HepG2 (cell line): ENCODE results near the gene ZNF22. TPM values are rescaled to one million over a fixed set of nuclear protein-coding genes. Genes with fewer than 3 reads are reported as not detected.

Source experiments
- EP300 ChIP-seq, 3 experiments: sonication (generic) in 1 of 3; formaldehyde crosslinking in 1 of 3; IDR thresholded peaks; 2 replicates each; pipeline versions ENCODE4 v1.5.1 to v1.6.1; 2011 to 2020; ENCODE audit warnings: low read depth in 2 of 3, low read length in 2 of 3, borderline replicate concordance in 1 of 3, improper control_type of control experiment in 1 of 3, mild to moderate bottlenecking in 1 of 3, missing genetic modification reagents in 1 of 3, moderate library complexity in 1 of 3
- FOXP1 ChIP-seq, 2 experiments: fragments of 450-650 bp in 1 of 2; IDR thresholded peaks; 2 replicates each; pipeline ENCODE4 v1.6.1; 2017 to 2018; ENCODE audit warnings: antibody characterized with exemption in 1 of 2
- GMEB1 ChIP-seq: sonication (generic); formaldehyde crosslinking; IDR thresholded peaks from 2 replicates; pipeline ENCODE4 v1.5.1; 2020; ENCODE audit warnings: missing genetic modification reagents, mild to moderate bottlenecking, borderline replicate concordance
- HIC2 ChIP-seq: sonication (generic); formaldehyde crosslinking; IDR thresholded peaks from 2 replicates; pipeline ENCODE4 v1.9.0; 2022; ENCODE audit warnings: low read depth, missing genetic modification reagents
- KAT8 ChIP-seq: IDR thresholded peaks from 2 replicates; pipeline ENCODE4 v1.6.1; 2016; ENCODE audit warnings: missing genetic modification reagents, missing compliant biosample characterization
- MYC ChIP-seq: sonication (generic); formaldehyde crosslinking; IDR thresholded peaks from 2 replicates; pipeline ENCODE4 v1.9.0; 2021; ENCODE audit warnings: missing genetic modification reagents, borderline replicate concordance
- TRIM22 ChIP-seq: fragments of 450-650 bp; IDR thresholded peaks from 2 replicates; pipeline ENCODE4 v1.6.1; 2017
- ZBTB34 ChIP-seq: sonication (generic); formaldehyde crosslinking; IDR thresholded peaks from 2 replicates; pipeline ENCODE4 v1.8.0; 2022; ENCODE audit warnings: mild to moderate bottlenecking, missing genetic modification reagents
- ZBTB38 ChIP-seq: sonication (generic); formaldehyde crosslinking; IDR thresholded peaks from 2 replicates; pipeline ENCODE4 v1.5.1; 2020; ENCODE audit warnings: mild to moderate bottlenecking, missing genetic modification reagents
- ZNF12 ChIP-seq: sonication (generic); formaldehyde crosslinking; IDR thresholded peaks from 2 replicates; pipeline ENCODE4 v1.5.0; 2020; ENCODE audit warnings: missing genetic modification reagents
- ZNF34 ChIP-seq: sonication (generic); formaldehyde crosslinking; IDR thresholded peaks from 2 replicates; pipeline ENCODE4 v1.4.0; 2020; ENCODE audit warnings: mild to moderate bottlenecking, missing genetic modification reagents, borderline replicate concordance
- ZNF414 ChIP-seq: sonication (generic); formaldehyde crosslinking; IDR thresholded peaks from 2 replicates; pipeline ENCODE4 v1.5.0; 2020; ENCODE audit warnings: missing genetic modification reagents
- ZNF660 ChIP-seq: sonication (generic); formaldehyde crosslinking; IDR thresholded peaks from 2 replicates; pipeline ENCODE4 v1.5.1; 2020; ENCODE audit warnings: mild to moderate bottlenecking, low read depth, missing genetic modification reagents, borderline replicate concordance
- ZNF761 ChIP-seq: sonication (generic); formaldehyde crosslinking; conservative IDR thresholded peaks from 2 replicates; pipeline ENCODE4 v1.4.0; 2020; ENCODE audit warnings: mild to moderate bottlenecking, missing genetic modification reagents
- ZSCAN5A ChIP-seq: sonication (generic); formaldehyde crosslinking; IDR thresholded peaks from 2 replicates; pipeline ENCODE4 v1.8.0; 2022; ENCODE audit warnings: mild to moderate bottlenecking, missing genetic modification reagents, borderline replicate concordance
- polyA plus RNA-seq, 8 experiments: library from polyadenylated mRNA; depleted of rRNA in 3 of 8; stranded (reverse) in 7 of 8; unstranded in 1 of 8; fragments of >200 nt; fragmentation: Illumina TruSeq in 4 of 8; extraction: Trizol in 4 of 8; gene quantifications; 2 replicates each; pipeline versions ENCODE4 v1.2.1 to v1.2.3, GENCODE V29; 2011 to 2016; ENCODE audit warnings: low read depth in 4 of 8, missing spikeins in 1 of 8, mixed read lengths in 1 of 8; ENCODE audit not compliant: insufficient read depth in 1 of 8
- total RNA-seq, 5 experiments: library from RNA; depleted of rRNA; stranded (reverse); fragments of >200 nt; fragmentation: Illumina TruSeq; extraction: Trizol; gene quantifications; 2 replicates each; pipeline ENCODE4 v1.2.3, GENCODE V29; 2016; ENCODE audit warnings: low read depth in 1 of 5

The ZNF22 gene
- total and polyA plus RNA-seq, 2 of the 13 experiments (the other 11 are each of a cell fraction or from before 2014, with no cell fraction given): 0.40 to 1.3 TPM

- TF ChIP-seq HIC2 (peak; percentile 40; the same call in 1 of the 2 replicates), FOXP1 (IDR thresholded peaks at IDR 0.05) (no peak), FOXP1 (CRISPR knock-in tag; IDR thresholded peaks at IDR 0.05) (peak; percentile 94), ZBTB38 (CRISPR knock-in tag) (peak; percentile 70), TRIM22 (no peak), GMEB1 (peak; percentile 21; the same call in 1 of the 2 replicates), ZNF12 (no peak), ZNF761 (CRISPR knock-in tag) (peak; percentile 74; the same call in 1 of the 2 replicates), ZNF34 (CRISPR knock-in tag) (peak; percentile 42; the same call in 1 of the 2 replicates), ZNF660 (CRISPR knock-in tag) (no peak), ZNF414 (CRISPR knock-in tag) (no peak), ZBTB34 (CRISPR knock-in tag) (0 out of 2 replicates have a peak, but pooled peaks have one; percentile 45), EP300 (IDR thresholded peaks at IDR 0.05; ENCODE audit: low read depth in 2 of 2, low read length in 2 of 2) (peak in 1 of 2 experiments; percentile 95; a peak in 2 of 4 replicates), EP300 (CRISPR knock-in tag; IDR thresholded peaks at IDR 0.05; ENCODE audit: borderline replicate concordance) (peak; percentile 83; the same call in 1 of the 2 replicates), MYC (CRISPR knock-in tag) (peak; percentile 18; the same call in 1 of the 2 replicates), KAT8 (CRISPR knock-in tag) (peak; percentile 72), ZSCAN5A (CRISPR knock-in tag) (no peak)
These were observed 20.2 kb upstream of the ZNF22 start (continued) for GRCh38 chr10:44980309-44981171.
